Inflammatory macrophage (primary cell): ENCODE results near the gene USH2A.
"Not testable (repeated sequence)": the region's sequence is repeated elsewhere in the genome, so short reads cannot be mapped to it uniquely, and the experiment has no call there.

Experiments
- DNase-seq, 2 donors: peaks; one replicate each; pipeline ENCODE4 v3.0.0-alpha.2; 2020 to 2022

The USH2A gene

DNA sequence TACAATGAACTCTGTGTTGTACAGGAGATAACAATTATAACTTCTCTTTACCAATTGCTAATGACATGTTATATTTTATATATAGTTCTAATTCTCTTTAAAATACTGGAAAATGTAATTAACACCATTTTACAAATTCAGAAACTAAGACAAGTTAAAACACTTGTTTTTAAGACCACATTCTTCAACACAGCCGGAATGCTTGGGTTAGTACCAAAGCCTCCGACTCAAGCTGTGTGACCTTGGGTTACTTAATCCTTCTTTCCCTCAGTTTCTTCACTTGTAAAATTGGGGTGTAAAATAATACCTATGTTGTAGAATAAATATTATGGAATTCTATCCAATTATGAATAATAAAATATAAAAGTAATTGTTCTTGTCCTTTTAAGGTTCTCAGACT, 378.7 kb downstream of the USH2A start:
- DNase-seq, result no peak

DNA sequence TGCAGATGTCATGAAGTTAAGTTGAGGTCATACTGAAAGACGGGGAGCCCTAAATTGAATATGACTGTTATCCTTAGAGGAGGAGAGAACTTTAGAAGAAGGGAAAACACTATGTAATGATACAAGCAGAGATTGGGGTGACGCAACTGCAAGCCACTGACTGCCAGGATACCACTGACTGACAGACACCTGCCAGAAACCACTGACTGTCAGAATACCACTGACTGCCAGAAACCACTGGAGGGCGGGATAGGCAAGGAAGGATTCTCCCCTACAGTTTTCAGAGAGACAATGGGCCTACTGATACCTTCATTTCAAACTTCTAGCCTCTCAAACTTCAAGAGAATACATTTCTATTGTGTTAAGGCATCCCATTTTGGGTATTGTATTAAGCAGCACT, 388.7 kb downstream of the USH2A start:
- DNase-seq, result no peak

DNA sequence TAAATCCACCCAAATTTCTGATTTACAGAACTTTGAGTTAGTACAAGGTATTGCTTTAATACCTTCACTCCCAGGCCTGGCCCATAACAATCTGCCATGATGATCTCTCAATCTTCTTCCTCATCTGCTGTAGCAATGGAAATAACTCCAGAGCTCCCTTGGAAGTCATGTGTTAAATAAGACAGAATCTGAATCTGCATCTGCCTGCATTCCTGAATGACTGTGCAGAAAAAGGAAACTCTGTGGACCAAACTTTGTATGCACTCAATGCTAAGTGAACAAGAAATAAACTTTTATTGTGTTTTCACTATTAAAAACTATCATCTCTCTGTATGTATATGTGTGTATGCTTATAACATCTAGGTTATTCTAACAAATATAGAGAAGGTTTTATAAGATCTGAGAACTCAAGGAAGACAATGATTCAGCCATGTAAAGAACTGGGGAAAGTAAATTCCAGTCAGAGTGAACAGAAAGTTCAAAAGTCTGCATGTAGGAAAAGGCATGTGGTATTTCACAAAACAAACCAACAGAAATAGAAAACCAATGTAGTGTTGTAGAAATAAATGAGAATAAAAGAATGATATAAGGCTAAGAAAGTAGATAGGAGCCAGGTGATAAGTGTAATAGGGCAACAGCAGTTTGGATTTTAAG, 390.2 kb downstream of the USH2A start:
- DNase-seq, result no peak

DNA sequence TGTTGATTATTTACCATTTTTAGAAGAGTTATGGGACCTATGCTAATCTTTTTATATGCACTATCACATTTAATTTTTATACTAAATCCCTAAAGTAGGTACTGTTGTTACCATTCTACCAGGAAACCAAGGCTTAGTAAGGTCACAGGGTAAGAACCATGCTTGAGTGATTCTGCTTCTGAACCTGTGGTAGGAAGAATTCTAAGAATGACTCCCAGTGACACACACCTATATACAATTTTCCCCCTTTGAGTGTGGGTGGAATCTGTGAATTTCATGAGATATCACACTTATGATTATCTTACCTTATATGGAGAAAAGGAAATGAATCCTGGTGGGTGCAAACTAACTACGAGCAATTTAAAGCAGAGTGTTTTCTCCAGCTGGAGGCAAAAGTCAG, 391.0 kb downstream of the USH2A start:
- DNase-seq, result no peak

DNA sequence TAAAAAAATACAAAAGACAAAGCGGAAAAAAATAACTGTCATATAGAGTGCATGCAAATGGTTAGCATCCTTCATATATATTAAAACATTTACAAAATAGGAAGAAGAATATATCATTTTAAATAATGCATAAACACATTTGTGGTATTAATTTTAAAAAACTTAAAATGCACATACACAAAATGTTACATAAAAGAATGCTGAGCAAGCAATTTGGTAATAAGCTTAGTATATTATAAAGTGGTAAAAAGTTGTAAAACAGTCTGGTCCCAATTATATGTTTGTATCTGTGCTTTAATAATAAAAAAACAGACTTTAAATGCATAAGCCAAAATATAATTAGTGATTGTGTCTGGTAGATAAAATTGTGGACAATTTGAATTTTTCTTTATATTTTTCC, 394.6 kb downstream of the USH2A start:
- DNase-seq, result no peak

DNA sequence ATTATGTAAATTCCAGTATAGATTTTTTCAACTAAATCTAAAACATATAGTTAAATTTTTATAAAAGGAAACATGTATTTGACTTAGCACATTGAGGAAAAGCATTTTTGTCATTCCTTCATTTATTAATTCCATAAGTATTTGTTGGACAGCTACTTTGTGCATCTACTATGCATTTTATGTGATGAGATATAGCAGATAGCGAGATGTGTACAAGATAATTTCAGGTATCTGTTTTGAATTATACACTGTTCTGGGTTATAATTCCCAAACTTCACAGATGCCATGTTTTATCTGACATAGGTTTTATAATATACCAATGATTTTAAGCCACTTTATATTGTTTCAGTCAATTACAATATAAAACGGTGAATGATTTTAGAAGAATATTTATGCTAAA, 398.7 kb downstream of the USH2A start:
- no peak for DNase-seq

DNA sequence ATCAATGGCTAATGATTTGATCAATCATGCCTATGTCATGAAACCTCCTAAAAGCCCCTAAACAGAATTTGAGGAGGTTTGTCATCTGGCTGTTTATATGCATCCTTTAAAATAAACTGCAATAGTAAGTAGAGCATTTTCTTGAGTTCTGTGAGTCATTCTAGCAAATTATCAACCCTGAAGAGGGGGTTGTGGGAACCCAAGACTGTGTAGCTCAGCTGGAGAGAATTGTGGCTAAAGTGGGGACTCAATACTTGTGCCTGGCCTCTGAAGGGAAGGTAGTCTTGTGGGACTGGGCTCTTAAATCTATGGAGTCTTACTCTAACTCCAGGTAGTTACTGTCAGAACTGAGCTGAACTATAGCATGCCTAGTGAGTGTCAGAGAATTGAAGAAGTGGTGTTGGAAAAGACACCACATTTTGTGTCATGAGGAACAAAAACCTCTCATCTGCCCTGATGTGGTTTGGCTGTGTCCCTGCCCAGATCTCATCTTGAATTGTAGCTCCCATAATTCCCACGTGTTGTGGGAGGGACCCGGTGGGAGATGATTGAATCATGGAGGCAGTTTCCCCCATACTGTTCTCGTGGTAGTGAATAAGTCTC, 402.4 kb downstream of the USH2A start:
- DNase-seq, result no peak

DNA sequence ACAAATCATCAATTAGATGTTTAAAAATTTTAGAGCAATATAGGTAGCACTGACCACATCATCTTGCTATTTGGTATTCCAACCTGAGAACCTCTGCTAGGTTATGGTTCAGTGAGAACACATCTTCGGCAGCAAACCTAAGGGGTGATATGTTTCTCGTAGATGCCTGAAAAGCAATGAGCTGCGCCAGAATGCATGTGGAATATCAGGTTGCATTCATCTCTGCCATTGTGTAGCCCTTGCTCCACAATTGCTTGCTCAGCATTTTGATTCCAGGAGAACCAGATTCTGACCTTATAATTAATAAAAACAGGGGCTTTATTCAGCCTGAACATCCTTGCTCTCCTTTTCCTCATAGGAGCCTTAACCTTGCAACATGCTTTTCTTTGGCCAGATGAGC, 408.1 kb downstream of the USH2A start:
- DNase-seq, result no peak

DNA sequence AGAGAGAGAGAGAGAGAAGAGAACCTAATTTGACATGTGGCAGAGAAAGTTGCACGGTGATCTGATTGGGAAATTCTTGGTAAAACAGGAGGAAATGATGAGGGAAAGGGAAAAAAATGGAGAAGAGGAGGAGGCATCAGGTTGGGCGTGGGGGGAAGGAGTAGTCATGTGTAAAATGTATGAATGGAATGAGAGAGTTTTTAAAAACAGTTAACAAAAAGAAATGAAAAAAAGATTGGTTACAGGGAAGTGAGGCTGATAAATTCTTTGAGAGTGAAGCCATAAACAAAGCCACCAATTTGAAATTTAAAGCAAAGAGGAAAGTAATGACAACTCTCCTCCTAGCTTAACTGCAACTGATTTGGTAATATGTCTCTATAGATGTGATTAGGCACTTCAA, 409.2 kb downstream of the USH2A start:
- DNase-seq, result no peak

DNA sequence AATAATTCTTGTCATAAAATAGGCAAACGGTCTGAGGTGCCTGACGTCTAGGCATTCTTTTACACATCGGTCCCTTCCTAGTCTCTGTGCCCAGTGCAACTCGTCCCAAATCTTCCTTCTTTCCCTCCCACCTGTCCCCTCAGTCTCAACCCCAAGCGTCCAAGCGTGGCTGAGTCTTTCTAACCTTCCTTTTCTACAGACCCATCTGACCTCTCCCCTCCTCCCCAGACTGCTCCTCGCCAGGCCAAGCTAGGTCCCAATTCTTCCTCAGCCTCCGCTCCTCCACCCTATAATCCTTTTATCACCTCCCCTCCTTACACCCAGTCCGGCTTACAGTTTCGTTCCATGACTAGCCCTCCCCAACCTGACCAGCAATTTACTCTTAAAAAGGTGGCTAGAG, 413.8 kb downstream of the USH2A start:
- DNase-seq, result not testable (repeated sequence)

DNA sequence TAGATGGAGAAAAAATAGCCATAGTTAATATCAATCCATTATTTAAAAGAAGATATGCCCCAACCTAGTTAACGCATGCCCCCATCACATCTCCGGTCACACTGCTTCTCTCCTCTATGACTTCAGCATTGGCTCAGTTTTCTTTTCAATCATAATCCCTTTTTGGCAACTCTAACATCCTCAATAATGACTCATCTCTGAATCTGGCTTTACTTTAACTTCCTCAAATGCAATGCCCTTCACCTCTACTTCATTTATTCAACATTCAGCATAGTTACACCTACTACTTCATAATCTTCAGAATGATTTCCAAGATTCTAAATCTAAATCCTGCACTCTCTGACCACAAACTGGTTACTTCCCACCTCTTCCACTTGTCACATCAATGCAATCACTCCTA, 417.3 kb downstream of the USH2A start:
- DNase-seq, result no peak

DNA sequence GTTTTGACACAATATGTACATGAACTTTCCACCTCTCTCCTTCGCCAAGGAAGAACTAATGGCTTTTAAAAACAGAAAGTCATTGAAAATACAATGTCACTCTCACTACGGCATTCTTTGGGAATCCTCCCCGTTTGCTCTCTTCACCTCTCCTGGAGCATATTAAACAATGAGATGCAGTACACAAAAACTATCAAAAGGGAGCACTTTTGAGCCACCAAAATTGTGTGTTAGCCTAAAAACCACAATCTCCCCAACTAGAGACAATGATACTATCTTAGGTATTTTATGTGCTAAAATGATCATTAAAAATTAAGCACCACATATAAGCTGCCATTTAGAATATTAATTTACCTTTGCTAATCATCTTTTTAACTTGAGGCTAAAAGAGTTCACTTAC, 430.6 kb downstream of the USH2A start:
- no peak for DNase-seq

DNA sequence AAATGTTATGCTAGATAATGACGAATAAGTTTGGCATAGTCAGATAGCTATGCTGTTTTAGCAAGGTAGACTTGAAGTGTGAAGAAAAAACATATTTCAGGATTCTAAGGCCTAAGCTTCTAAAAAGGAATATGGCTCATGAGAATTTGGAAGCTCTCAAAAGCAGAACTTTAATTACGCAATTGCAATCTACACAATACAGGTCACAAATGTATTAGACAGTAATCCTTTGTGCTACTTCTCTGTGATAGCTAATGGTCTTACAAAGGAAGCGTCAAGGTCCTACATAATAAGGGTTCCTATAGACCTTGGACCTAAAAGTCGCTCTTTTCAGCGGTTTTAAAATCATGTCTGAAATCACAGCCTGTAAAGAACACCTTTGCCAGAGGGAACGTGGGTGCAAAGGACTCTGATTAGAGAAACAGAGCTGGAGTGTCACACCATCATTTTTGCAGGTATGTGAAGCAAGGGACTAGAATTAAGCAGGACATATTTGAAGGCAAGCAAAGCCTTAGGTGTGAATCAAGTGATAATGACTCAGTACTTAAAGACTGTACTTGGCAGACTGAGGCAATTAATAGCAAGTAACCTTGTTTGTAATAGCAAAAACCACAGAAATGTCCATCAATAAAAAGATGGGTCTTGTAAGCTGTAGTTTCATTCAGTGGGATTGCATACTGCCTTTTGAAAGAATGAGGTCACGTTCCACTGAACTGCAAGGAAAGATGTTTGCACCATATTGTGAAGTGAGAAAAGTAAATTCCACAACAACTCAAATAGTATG, 436.0 kb downstream of the USH2A start:
- DNase-seq, result peak in 1 of 2 donors; percentile 13

DNA sequence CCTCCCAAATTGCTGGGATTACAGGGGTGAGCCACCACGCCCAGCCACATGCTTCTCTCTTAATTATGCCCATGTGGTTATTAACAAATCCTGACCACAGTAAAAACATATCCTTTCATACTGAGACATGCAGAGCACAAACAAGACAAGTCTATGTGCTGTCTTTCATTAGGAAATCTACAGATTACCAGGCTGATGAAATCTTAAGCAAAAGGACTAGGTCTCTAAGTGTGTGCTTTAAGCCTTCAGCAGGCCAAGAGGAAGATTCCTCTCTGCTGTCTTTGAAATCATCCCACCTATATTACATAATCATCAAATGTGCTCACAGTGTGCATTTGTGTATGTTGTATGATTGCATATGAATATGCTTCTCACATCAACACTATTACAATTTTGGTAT, 436.8 kb downstream of the USH2A start:
- DNase-seq, result no peak

DNA sequence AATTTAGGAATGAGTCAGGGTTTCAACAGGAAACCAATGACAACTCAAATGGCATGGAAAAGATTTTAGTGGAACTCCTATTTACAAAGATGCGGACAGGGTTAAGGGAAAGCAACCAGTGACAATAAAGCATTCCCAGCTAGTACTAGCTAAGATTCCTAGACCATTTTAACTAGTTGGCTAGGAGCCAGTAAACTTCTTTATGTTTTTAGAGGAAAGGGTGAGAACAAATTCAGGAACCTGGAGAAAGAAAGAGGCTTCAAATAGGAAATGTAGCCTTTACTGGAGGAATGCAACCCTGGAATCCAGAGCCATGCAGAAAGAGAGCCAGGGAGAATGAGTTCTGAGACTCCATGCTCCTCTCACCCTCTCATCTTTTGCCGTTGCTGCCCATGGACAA, 439.6 kb downstream of the USH2A start:
- no peak for DNase-seq

DNA sequence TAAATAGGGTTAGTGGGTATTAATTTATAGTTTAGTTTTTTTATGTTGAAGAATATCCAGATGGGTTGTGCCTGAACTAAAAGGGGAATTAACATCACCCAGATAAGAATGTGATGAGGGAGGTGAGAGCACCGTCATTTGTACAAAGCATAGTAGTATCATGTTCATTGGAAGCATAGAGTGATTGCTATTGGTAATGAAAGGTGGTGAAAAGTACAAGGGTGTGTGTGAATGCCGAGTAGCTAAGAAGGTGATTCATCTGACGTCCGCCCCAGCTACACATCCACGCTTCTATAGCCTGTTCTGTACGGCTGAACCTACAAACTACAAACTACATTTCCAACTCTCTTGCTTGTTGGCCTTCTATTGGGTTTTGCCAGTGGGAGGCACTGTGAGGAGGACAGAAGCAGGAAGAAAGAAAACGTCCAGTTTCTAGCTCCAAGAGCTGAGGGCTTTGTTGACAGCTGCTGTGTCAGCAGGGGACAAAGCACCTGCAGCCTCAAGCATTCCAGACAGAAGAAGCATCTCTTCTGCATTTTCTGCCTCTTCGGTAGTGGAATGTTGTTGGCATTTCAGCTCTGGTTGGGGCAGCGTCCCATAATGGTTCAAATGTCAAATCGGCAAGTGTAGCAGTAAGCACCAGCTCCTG, 451.3 kb downstream of the USH2A start:
- DNase-seq, result no peak

DNA sequence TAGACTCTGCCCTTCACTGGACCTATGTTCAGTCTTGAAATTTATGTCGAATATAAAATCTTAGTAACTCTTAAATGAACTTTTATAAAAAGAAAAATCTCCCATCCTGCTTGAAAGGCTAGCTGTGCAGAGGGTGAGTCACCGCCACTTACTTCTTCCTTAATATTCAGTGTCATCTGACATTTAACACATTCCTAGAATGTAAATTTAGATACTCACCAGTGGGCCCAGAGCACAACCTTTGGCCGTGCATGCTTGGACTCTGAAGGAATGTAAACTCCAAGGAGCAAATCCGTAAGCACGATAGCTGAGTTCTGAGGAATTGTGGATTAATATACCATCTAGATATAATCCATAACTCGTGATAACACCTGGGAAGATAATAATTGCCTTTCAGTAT, 452.8 kb downstream of the USH2A start:
- no peak for DNase-seq

DNA sequence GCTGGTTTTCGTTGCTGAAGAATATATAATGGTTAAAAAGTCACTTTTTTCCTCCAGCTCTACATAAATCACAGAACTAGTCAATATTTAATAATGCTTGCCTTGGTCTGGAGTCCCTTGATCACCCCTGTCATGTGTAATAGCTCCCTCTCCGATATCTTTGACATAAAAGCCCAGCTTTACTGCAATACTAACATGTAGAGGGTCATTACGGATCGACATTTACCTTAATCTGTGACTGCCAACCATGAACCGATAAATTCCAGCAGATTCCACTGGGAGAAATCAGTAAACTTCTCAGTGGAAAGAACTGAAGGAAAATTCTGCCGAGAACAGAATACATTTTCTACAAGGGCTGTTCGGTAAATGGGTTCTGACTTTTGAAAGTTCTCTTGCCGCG, 459.6 kb downstream of the USH2A start:
- no peak for DNase-seq

DNA sequence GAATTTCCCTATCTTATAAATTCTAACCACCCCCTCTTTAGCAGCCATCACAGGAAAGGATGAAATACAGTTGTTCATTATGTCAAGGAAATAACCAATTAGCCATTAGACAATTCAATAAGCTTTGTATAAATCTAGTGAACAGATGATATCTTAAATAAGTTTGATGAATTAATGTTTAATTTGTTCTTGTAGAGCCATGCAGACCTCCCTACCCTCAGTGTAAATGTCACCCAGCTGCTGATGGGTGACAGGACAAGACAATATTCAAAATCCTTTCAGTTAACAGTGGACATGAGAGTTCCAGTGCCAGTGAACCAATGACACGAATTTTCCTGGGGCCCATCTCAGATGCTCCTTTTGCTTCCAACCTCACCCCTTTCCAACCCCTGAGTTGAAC, 460.2 kb downstream of the USH2A start:
- DNase-seq, result no peak

DNA sequence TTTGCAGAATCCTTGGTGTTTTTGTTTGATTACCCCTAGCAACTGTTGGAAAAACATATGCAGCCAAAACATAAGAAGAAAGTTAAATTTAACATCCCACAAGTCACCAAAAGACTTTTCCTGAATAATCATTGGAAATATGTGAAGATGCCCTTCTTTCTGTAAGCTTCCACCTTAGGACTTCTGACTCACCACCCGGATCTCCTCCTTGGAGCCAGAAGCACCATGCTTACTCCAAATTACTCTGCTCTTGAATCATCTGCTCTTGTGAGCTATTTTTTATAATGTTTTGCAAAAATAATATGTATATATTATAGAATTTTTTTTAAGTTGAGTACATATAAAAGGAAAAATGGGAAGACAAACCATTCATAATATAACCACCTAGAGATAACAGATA, 464.4 kb downstream of the USH2A start:
- no peak for DNase-seq

DNA sequence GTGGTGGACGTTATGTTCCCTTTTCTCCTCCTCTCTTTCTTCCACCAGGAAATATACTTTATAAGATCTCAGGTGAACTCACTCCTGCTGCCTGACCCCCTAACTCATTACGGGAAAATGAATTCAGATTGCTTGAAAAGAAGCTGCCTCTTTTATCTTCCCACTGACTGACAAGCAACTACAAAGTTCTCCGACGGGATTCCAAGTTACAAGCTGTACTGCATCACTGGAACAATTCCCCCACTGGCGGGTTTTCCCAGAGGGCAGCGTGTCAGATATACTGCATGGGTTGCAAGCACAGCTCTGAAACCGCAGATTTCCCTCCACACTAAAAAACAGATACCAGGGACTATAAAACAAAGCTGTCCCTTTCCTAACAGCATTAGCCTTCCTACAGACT, 465.6 kb downstream of the USH2A start:
- no peak for DNase-seq

DNA sequence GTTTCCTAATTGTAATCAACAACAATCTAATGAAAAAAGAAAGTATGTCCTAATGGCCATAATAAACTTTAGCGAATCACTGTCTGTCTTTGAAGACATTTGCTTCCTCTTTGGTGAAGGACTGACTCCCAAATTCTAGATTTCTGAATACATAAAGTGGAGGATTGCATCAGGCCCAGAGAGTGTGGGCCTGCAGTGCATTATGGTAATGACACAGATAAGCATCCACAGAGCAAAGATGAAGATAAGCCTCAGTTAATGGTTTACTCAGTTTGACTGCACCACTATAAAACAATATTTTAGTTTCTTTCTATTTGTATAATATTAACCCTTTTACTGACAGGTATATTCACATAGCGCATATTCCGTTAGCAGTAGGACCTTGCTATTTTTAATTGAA, 490.7 kb downstream of the USH2A start:
- no peak for DNase-seq

DNA sequence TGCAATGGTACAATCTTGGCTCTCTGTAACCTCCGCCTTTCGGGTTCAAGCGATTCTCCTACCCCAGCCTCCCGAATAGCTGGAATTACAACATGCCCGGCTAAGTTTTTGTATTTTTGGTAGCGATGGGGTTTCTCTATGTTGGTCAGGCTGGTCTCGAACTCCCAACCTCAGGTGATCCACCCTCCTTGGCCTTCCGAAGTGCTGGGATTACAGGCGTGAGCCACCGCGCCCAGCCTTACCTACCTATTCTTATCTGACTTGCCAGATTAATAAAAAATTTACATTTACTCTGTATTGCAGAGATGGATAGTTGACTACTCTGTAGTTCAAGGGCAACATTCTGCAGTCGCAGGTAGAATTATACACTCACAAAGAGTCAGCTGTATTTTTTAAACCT, 496.6 kb downstream of the USH2A start:
- DNase-seq, result no peak
